Measurements from ENCODE around the gene CDH2.
"Not testable (repeated sequence)": the region's sequence is repeated elsewhere in the genome, so short reads cannot be mapped to it uniquely, and the experiment has no call there.

The CDH2 gene

DNA sequence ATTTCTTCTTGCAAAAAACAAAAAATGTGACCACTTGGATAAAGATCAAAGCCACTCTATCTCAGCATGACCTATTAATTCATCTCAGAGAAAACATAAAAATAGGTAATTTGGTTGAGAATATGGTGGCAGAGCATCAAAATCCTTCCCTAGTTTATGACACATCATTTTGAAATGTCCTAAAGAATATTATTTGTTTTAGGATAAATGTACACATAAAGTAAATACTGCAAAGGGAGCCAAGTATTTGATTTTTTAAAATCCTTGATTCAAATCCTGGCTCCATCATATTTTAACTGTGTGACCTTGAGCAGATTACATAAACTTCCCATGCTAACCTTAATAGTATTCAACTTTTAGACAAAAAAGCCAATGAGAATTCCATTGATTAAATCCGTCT, 206.6 kb downstream of the CDH2 start:
- no peak for DNase-seq

DNA sequence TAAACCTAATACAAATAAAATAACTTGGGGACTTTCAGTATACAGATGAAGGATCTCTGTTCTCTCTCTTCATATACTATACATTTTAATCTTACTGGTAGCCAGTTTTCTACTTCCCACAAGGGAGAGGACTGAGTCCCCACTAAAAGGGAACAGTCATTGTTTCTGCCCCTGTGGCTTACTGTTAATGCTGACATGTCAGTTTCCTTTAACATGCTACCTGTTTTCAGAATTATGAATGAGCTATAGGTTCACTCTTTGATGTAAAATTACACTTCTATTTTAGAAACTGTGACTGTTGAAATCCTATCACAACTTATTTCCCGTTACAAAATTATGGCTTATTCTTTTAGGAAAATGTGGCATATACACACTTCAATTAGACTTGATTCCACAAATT, 207.7 kb downstream of the CDH2 start:
- no peak for DNase-seq

DNA sequence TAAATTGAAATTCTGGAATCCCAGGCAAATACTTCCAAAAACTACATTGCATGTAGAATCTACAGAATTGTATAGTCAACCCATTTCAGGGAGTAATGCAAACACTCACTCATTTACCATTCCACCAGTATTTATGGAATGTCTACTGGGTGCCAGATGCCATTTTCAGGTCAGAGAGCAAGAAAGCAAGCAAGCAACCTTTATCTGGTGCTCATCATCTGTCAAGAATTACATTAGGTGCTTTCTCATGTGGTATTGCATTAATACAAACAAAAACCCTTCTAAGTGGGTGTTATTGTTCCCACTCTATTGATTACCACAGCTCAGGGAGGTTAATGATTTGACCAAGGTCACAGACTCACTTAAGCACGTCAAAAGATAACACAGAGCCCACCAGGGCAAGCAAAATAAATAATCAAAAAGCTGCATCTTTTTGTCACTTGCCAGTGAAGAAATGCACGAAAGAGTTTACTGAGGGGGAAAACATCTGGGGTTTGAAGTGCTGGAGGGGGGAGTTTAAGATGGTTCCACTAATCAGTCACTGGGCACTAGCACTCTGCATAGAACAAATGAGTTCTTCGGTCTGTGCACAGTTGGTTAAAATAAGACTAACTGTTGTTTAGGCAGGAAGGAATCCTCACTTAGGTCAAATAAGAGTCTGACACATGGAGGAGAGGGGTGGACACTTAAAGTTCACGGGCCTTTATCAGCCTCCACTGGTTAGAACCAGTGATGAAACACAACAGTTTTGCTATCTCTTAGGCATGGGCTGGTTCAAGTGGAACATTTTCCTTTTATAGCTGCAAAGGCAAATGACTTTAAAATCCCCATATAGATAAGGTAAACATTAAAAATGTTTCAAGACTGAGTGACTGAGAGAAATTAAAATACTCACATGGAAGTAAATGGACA, 208.8 kb downstream of the CDH2 start:
- no peak for DNase-seq

GRCh38 chr18:27966881-27967280, 210.0 kb downstream of the CDH2 start:
- no peak for DNase-seq

DNA sequence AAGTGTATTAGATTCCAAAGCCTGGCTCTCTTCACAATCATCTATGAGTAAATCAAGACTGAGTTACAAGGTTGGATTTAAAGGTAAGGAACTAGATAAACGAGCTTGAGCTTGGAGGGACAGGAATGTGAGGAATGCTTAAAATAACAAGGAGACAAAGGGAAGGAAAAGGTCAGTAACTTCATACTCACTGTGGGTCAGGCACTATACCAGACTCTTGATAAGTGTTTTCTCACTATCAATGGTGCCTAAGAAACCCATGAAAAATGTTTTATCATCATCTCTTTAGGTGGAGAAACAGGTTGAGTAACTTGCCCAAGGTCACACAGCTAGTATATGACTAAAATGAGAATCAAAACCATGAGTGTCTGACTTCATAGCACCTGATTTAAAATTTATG, 212.1 kb downstream of the CDH2 start:
- DNase-seq: no peak

DNA sequence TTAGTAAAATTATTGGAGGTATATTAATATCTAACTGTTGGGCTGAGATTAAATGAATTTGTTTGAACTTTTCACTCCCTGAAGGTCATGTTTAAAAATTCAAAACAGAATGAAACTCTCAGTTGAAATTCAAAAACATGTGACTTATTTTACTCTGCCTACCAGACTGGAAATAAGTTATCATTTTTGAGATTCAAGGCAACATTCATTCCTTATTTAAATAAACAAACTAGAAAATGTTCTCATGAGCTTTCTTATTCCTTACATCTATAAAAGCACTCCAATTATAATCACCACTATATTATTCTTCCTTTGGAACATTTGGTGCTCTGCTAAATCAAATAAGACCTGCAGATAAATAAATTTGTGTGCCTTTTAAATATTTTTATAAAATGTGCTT, 217.8 kb downstream of the CDH2 start:
- no peak for DNase-seq

- no peak for DNase-seq
These were observed 220.8 kb downstream of the CDH2 start for GRCh38 chr18:27956001-27956640.

DNA sequence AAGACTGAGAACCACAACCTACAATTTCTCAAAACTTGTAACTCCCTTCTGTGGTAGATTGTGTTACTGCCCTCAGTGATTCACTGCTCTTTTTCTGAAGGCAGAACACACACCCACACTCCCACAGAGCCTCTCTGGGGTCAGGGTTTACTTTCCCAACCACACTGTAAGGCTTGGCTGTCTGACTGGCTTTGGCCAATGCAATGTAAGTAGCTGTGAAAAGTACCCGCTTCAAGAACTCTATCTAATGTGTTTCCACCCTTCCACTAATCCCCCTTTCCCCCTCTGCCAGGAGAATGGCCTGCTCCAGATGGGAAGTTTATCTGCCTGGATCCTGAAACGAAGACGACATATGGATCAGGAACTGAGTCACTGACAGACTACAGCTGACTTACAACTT, 222.7 kb downstream of the CDH2 start:
- no peak for DNase-seq

DNA sequence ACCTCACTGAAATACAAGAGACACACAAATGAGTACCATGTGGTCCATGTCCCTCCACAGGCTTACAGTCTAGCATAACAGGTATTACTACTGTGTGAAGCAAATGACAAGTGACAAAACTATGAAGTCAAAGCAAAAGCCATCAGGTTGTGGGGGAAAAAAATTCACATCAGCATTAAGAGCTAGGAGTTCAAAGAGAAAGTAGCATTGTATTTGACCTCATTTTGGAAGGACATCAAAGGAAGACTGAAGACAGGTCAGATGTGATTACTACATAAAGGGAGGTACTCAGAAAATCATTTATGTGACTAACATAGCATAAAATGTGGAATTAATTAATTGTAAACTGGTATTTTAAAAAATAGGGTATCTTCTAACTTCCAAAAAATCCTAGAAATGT, 224.2 kb downstream of the CDH2 start:
- DNase-seq: no peak

DNA sequence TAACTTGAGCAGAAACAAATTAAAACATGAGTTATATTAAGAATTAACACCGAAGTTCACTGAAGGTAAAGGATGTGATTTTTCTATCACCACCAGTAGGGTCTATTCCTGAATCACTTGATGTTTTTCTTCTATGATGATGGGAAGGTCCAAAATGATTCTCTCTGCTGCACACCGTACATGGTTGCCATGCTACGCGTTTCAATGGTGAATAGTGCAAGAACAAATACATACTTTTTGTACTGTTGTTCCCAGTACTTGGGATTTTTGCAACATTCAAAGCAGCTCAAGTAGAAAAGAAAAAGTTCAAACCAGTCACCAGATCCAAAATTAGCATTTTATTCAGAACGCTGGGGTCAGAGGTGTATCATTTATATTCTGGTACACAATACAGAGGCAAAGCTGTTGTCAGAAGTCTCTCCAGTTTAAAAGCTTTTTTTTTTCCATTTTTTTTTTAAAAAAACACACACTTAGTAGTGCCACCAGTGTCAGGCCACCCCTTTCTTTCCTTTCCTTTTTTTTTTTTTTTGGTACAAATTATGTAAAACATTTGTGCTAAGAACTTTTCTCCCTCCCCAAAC, 226.2 kb downstream of the CDH2 start:
- no peak for DNase-seq

GRCh38 chr18:27948986-27949385, 227.9 kb downstream of the CDH2 start:
- DNase-seq: no peak

DNA sequence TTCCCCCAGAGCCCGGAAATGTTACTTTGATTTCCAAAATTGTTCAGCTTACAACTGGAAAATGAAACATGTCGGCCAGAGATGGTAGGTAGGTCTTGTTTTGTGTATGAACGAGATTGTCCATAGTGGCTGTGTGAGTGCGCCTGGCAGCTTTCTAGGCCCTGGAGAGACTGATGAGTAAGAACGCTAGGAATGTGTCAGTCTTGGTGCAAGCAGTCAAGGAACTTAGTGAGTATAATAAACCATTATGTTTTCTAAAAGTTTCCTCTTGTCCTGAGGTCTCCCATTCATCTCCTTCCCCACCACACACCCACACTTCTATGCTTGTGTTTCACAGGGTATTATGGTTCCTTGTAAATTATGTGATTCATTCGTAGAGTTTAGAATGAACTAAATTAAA, 234.2 kb downstream of the CDH2 start:
- DNase-seq: no peak

- no peak for DNase-seq
These were observed 245.4 kb downstream of the CDH2 start for GRCh38 chr18:27931535-27931934.

DNA sequence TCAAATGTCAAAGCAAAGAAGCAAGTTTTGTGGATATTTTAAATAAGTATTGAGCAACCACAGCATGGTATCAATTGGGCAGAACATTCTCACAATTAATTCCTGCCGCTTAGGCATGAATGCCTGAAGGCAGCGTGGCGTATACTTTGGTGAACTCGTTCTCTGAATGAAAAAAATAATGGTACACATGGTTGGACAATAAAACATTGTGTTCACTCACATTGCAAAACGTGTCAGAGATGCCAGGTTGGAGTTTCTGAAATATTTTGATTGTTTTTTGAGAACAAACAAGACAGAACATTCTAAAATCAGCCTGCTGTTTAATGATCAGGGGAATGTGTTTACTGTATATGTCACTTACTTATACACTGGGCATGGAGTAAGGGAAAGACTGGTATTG, 254.2 kb downstream of the CDH2 start:
- no peak for DNase-seq

GRCh38 chr18:27921904-27922751, 254.8 kb downstream of the CDH2 start:
- no peak for DNase-seq

- no peak for DNase-seq
These were observed 255.5 kb downstream of the CDH2 start for GRCh38 chr18:27921392-27921791.

DNA sequence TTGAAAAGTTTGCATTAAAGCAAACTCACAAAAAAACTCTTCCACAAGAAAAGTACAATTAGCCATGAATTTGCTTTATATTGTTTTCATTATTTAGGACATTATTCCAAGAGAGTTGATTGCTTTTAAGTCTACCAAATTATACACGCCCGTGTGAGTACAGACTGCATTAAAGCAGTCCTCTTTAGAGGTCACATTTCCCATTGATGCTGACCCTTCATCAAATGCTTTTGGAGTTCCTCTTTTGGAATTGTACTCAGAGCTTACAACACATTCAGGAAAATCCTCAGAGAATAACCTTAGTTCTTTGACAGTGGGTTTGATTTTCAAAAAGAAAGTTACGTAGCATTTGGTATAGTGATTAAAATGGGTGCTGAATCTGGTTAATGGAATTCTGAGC, 256.1 kb downstream of the CDH2 start:
- DNase-seq: no peak

GRCh38 chr18:27906189-27906588, 270.7 kb downstream of the CDH2 start:
- DNase-seq: not testable (repeated sequence)

- no peak for DNase-seq
These were observed 273.0 kb downstream of the CDH2 start for GRCh38 chr18:27903906-27904305.

DNA sequence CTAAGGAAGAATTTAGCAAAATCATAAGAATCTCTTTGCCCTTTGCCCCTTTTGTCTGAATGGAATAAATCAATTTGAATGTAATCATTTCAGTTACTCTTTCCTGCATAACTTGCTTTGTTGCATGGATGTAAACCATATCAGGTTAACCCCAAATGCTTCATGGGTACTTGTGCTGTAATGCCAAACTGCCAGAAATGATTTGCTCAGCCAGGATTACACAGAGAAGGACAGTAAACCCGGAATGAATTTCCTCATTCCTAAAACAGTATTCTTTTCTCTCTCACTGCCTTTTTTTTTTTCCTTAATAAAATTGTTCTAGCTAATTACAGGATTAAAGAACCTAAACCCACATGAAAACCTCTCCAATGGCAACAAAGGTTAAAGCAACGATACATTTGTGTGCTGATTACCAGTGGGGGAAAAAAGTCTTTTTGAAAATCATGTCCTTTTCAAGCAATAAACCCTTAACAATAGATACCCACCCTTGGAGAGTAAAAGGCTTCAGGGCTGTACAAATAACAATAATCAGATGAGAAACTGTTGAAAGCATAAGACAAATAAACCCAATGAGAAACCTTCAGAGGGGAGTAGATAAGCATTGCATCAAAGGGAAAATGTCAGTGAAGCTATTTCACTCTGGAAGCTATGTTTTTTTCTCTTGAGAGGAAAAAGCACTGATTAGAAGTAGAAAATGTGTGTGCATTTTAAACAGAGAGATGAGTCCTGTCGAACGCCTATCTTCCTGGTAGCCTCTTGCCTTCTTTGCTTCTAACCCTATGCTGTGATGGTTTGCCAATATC, 275.3 kb downstream of the CDH2 start:
- no peak for DNase-seq
